Testis (tissue), 3 donors: Measurements from ENCODE around the gene S100B. TPM values are rescaled to one million over a fixed set of nuclear protein-coding genes. Genes with fewer than 3 reads are reported as not detected.

ENCODE experiments used
- DNase-seq: peaks from one replicate; pipeline ENCODE4 v3.0.0-alpha.2; 2019
- H3K27ac ChIP-seq, 2 donors: fragments of 200-600 bp; sonication (generic); one replicate each; pipeline ENCODE4 v1.5.1; 2019
- H3K27me3 ChIP-seq: fragments of 200-600 bp; sonication (generic); one replicate; pipeline ENCODE4 v1.5.1; 2019
- H3K36me3 ChIP-seq: fragments of 200-600 bp; sonication (generic); one replicate; pipeline ENCODE4 v1.5.1; 2017; ENCODE audit warnings: low read depth; ENCODE audit errors: missing control alignments
- H3K4me1 ChIP-seq: fragments of 200-600 bp; sonication (generic); one replicate; pipeline ENCODE4 v1.5.1; 2019
- H3K4me3 ChIP-seq, 2 donors: fragments of 200-600 bp; sonication (generic); one replicate each; pipeline ENCODE4 v1.5.1; 2017 to 2019
- H3K9me3 ChIP-seq: fragments of 200-600 bp; sonication (generic); one replicate; pipeline ENCODE4 v1.5.1; 2017
- POLR2A ChIP-seq: fragments of 450-650 bp; IDR thresholded peaks from one replicate; pipeline ENCODE4 v1.6.1; 2017; ENCODE audit warnings: antibody characterized with exemption, mild to moderate bottlenecking, moderate library complexity
- WGBS, 2 donors: methylation state at CpG; one replicate each; pipeline ENCODE4 v1.1.5; 2018; 5-methylcytosine and 5-hydroxymethylcytosine counted together
- intact Hi-C: fragments of 100-400 bp; cut with DNase I; formaldehyde crosslinking; loops from one replicate; pipeline ENCODE4 v1.15.1; 2023; ENCODE audit warnings: low total_unique reads
- polyA plus RNA-seq: library from polyadenylated mRNA; stranded (reverse); fragments of 350-450 nt; fragmentation: Illumina TruSeq; extraction: RNeasy Lipid Tissue Mini Kit (QIAGEN cat#74804); gene quantifications from one replicate; pipeline ENCODE4 v1.2.3, GENCODE V29; 2014; ENCODE audit warnings: low read depth, low replicate concordance; ENCODE audit not compliant: insufficient read depth
- total RNA-seq, 2 donors: library from RNA; depleted of rRNA; stranded (reverse); fragments of >200 nt; gene quantifications; one replicate each; pipeline ENCODE4 v1.2.3, GENCODE V29; 2016
- TF ChIP-seq, protein P1 (sequence below), 3 experiments: fragments of 450-650 bp in 2 of 3; fragments of 200-600 bp in 1 of 3; sonication (generic) in 1 of 3; IDR thresholded peaks; one replicate each; pipeline ENCODE4 v1.5.1; 2016 to 2019; ENCODE audit warnings: antibody characterized with exemption in 3 of 3, mild to moderate bottlenecking in 2 of 3, moderate library complexity in 1 of 3

Gene S100B
- total and polyA plus RNA-seq, 3 donors from 2014 or later, result 2.7 to 7.4 (median 7.1) TPM

DNA sequence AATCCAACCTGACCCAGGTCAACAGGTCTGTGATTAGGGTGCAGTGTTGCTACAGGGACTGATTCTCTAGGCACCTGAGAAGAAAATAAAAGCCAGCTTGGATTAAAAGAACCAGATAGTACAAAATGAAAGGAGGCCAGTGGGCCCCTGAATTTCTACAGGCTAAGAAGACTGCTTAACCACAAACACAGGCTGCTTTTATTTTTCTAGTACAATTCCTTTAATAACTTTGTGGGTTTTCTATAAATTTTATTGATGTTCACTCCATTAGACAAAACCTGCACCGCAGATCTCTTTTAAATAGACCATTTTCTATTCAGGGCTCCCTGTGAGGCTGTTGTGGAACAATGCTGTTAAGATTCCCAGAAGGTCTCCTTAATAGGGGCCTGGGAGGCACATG is 20.9 kb upstream of the S100B start:
- no peak for TF ChIP-seq POLR2A
- Histone ChIP-seq H3K27ac (no peak overlapping the region), H3K4me1 (peaks cover 13% of the 10 kb centered on the region), H3K9me3 (no peaks in the 10 kb centered on the region), H3K27me3 (no peaks in the 10 kb centered on the region), H3K4me3 (no peak overlapping the region), H3K36me3 (no peaks in the 10 kb centered on the region)
- intact Hi-C loops, result no loop called here
- DNase-seq, result no peak
- WGBS, 2 donors, result 74 to 92% methylated on average over 1 of the region's 1 CpG

- WGBS, 2 donors, result 77 to 79% methylated on average over 12 to 15 of the region's 16 CpGs
- Histone ChIP-seq H3K36me3 (no peaks in the 10 kb centered on the region), H3K4me3 (no peak overlapping the region), H3K27me3 (no peaks in the 10 kb centered on the region), H3K27ac (no peak overlapping the region), H3K9me3 (no peaks in the 10 kb centered on the region), H3K4me1 (peaks cover 13% of the 10 kb centered on the region)
- intact Hi-C loops, result no loop called here
- no peak for DNase-seq
- no peak for TF ChIP-seq POLR2A
- TF ChIP-seq, protein P1, sequence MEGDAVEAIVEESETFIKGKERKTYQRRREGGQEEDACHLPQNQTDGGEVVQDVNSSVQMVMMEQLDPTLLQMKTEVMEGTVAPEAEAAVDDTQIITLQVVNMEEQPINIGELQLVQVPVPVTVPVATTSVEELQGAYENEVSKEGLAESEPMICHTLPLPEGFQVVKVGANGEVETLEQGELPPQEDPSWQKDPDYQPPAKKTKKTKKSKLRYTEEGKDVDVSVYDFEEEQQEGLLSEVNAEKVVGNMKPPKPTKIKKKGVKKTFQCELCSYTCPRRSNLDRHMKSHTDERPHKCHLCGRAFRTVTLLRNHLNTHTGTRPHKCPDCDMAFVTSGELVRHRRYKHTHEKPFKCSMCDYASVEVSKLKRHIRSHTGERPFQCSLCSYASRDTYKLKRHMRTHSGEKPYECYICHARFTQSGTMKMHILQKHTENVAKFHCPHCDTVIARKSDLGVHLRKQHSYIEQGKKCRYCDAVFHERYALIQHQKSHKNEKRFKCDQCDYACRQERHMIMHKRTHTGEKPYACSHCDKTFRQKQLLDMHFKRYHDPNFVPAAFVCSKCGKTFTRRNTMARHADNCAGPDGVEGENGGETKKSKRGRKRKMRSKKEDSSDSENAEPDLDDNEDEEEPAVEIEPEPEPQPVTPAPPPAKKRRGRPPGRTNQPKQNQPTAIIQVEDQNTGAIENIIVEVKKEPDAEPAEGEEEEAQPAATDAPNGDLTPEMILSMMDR (IDR thresholded peaks at IDR 0.05), result no peak
Measured at GRCh38 chr21:46624050-46624449, 19.2 kb upstream of the S100B start.

DNA sequence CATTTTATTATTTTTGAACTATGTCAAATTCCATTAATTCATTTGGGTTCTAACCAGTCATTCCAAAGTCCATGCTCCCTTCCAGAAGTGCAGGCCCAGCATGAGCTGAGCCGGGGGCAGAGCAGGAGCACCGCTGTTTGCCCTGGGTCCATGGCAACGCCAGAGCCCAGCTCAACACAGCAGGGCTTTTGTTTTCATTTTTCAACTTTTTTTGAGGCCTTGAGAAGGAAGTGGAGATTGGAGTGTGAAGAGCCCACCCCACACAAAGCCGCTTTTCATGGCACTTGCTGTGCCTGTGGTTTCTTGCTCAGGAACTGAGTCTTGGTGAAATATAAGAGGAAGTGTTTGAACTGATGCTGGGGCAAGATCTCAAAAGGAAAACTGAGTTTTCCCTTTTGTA is 17.3 kb upstream of the S100B start:
- H3K9me3 ChIP-seq, result no peaks in the 10 kb centered on the region
- intact Hi-C loops, result no loop called here
- H3K27ac ChIP-seq, result peak overlapping the region; percentile 16 to 80
- peaks cover 13% of the 10 kb centered on the region for H3K4me1 ChIP-seq
- no peaks in the 10 kb centered on the region for H3K27me3 ChIP-seq
- no peaks in the 10 kb centered on the region for H3K36me3 ChIP-seq
- H3K4me3 ChIP-seq, result no peak overlapping the region
- 69% methylated on average over 4 of the region's 4 CpGs for WGBS, 2 donors
- TF ChIP-seq POLR2A, result no peak
- TF ChIP-seq, protein P1 (IDR thresholded peaks at IDR 0.05), result no peak
- peak; percentile 72 for DNase-seq

DNA sequence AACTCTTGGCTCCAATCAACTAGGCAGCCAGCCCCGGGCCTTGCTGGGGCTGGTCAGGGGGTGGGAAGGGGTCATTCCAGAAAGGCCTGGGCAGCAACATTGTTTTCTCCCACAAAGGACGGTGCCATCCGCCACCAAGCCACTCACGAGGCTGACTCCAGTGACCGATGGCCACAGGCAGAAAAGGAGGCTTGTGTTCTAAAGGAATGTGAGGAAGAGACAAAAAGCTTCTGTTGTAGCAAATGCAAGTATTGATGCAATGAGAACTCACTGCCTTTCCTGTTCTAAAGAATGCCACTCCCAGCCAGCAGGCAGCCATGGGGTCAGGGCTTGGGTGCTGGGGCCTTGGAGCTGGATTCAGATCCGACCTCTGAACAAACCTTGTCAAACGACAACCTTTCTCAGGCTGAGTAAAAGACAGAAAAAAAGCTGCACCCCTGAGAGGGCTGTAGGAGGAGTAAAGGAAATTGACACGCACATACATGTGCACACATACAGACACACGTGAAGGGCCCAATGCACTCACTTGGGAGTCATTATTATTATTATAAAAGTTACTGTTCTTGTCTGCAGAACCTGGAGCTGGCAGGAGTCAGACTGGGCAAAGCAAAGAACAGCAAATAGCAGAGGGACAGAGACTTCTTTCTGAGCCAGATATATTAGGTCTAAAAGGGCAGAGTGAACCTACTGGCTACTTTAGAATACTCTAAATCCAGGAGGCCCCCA is 16.7 kb upstream of the S100B start:
- TF ChIP-seq POLR2A, result no peak
- TF ChIP-seq, protein P1 (IDR thresholded peaks at IDR 0.05), result no peak
- 66 to 79% methylated on average over 9 of the region's 9 CpGs for WGBS, 2 donors
- intact Hi-C loops, result no loop called here
- H3K27me3 ChIP-seq, result no peaks in the 10 kb centered on the region
- peak overlapping the region; percentile 2 to 50 for H3K27ac ChIP-seq
- H3K4me1 ChIP-seq, result peaks cover 13% of the 10 kb centered on the region
- no peaks in the 10 kb centered on the region for H3K36me3 ChIP-seq
- no peak overlapping the region for H3K4me3 ChIP-seq
- DNase-seq, result peak; percentile 62
- no peaks in the 10 kb centered on the region for H3K9me3 ChIP-seq

GRCh38 chr21:46620846-46621245 is 16.0 kb upstream of the S100B start:
- peaks cover 13% of the 10 kb centered on the region for H3K4me1 ChIP-seq
- no peaks in the 10 kb centered on the region for H3K36me3 ChIP-seq
- intact Hi-C loops, result no loop called here
- peak overlapping the region; percentile 2 to 50 for H3K27ac ChIP-seq
- H3K4me3 ChIP-seq, result no peak overlapping the region
- H3K9me3 ChIP-seq, result no peaks in the 10 kb centered on the region
- TF ChIP-seq POLR2A, result no peak
- TF ChIP-seq, protein P1 (IDR thresholded peaks at IDR 0.05), result no peak
- DNase-seq, result no peak
- no peaks in the 10 kb centered on the region for H3K27me3 ChIP-seq
- WGBS, 2 donors, result 89 to 96% methylated on average over 6 to 7 of the region's 7 CpGs
